ENCODE measurements around the gene ALPL. TPM values are rescaled to one million over a fixed set of nuclear protein-coding genes. Genes with fewer than 3 reads are reported as not detected.
"Not testable (repeated sequence)": the region's sequence is repeated elsewhere in the genome, so short reads cannot be mapped to it uniquely, and the experiment has no call there.

The ALPL gene
- total and polyA plus RNA-seq, 7 donors = 0.36 to 7.8 (median 2.3) TPM

DNA sequence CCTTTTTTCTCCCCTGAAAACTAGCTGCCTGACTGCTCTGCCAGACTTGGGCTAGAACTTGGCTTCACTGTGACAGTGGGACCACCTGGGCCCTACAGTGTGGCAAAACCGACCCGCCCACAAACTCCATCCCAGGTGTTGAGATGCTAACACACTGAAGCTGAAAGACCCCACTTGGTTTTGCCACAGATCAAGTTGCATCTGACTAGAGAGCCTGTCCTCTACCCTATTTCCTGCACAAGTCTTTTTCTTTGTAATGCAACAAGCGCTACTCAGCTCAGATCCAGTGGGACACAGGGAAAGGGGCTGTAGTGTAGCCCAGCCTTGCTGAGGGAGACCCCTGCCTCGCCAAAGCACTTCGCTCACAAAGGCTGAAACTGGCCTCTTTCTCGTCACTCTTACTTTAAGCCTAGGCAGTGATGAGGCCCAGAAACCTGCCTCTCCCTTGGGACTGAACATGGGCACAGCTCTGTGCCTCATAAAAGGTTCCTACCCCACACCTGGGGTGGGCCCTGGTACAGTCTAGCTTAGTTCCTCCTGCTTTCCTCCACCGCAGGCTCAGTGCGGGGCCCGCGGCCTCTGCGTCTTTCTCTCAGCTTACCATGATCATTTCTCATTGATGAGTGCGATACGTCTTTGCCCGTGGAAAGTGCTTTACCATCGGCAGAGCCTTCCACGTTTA is 9.7 kb downstream of the ALPL start:
- Histone ChIP-seq H3K4me1 (no peaks in the 10 kb centered on the region), H3K27ac (no peak overlapping the region), H3K27me3 (no peaks in the 10 kb centered on the region), H3K9me3 (no peaks in the 10 kb centered on the region), H3K36me3 (no peaks in the 10 kb centered on the region), H3K4me3 (no peak overlapping the region)
- TF ChIP-seq, protein P1, sequence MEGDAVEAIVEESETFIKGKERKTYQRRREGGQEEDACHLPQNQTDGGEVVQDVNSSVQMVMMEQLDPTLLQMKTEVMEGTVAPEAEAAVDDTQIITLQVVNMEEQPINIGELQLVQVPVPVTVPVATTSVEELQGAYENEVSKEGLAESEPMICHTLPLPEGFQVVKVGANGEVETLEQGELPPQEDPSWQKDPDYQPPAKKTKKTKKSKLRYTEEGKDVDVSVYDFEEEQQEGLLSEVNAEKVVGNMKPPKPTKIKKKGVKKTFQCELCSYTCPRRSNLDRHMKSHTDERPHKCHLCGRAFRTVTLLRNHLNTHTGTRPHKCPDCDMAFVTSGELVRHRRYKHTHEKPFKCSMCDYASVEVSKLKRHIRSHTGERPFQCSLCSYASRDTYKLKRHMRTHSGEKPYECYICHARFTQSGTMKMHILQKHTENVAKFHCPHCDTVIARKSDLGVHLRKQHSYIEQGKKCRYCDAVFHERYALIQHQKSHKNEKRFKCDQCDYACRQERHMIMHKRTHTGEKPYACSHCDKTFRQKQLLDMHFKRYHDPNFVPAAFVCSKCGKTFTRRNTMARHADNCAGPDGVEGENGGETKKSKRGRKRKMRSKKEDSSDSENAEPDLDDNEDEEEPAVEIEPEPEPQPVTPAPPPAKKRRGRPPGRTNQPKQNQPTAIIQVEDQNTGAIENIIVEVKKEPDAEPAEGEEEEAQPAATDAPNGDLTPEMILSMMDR (IDR thresholded peaks at IDR 0.05) = no peak
- WGBS, 2 donors = 82 to 94% methylated on average over 16 of the region's 16 CpGs
- DNase-seq = no peak
- intact Hi-C loops (cut with DNase I) = no loop called here

DNA sequence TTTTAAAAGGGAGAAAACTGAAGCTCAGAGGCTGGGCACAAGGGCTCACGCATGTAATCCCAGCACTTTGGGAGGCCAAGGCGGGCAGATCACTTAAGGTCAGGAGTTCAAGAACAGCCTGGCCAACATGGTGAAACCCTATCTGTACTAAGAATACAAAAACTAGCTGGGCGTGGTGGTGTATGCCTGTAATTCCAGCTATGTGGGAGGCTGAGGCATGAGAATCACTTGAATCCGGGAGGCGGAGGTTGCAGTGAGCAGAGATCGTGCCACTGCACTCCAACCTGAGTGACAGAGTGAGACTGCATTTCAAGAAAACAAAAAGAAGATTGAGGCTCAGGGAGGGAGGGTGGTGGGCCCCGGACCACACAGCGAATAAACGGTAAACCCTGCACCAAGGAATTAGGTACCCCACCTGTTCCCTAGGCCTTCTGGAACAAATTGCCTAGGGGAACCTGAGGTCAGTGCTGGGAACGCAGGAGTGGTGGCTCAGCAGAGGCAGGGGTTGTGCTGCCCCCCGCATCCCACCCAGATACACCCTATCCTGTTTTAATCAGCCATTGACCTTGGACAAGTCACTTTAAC is 10.4 kb downstream of the ALPL start:
- DNase-seq; H3K27ac ChIP-seq; H3K27me3 ChIP-seq; intact Hi-C loops (cut with DNase I); H3K36me3 ChIP-seq; H3K9me3 ChIP-seq; H3K4me1 ChIP-seq; H3K4me3 ChIP-seq: not testable (repeated sequence)
- 94 to 96% methylated on average over 11 of the region's 11 CpGs for WGBS, 2 donors

DNA sequence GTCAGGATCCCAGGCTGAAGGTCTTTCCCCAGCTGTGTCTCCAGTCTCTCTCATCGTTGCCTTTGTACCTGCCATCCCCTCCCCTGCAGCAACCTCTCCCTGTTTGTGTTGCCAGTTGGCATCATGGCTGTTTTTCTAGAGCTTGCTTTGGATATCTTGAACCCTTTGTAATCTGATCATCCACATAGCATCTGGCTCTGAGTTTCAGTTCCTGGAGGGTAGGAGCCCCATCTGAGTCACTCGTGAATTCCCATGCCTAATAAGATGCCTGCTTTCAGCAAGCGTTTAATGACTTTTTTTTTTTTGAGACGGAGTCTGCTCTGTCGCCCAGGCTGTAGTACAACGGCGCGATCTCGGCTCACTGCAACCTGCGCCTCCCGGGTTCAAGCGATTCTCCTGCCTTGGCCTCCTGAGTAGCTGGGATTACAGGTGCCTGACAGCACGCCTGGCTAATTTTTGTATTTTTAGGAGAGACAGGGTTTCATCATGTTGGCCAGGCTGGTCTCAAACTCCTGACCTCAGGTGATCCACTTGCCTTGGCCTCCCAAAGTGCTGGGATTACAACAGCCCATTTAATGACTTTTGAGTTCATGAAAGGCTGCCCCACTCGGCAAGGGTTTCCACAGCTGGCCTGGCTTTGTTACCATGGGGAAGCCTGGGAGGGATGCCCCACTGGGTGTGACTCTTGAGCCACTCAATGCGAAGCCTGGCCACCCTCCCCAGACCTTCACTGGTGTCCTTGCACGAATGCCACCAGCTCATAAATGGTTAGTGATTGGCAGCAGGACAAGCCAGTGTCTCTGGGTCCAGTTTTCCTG is 11.9 kb downstream of the ALPL start:
- H3K4me3 ChIP-seq = no peak overlapping the region
- H3K27ac ChIP-seq = no peak overlapping the region
- no peaks in the 10 kb centered on the region for H3K27me3 ChIP-seq
- 85 to 86% methylated on average over 16 of the region's 16 CpGs for whole genome bisulfite sequencing, 2 donors
- intact Hi-C loops (cut with DNase I) = no loop called here
- no peaks in the 10 kb centered on the region for H3K4me1 ChIP-seq
- no peaks in the 10 kb centered on the region for H3K36me3 ChIP-seq
- TF ChIP-seq EP300 (IDR thresholded peaks at IDR 0.05) = no peak
- DNase-seq = no peak
- no peaks in the 10 kb centered on the region for H3K9me3 ChIP-seq

DNA sequence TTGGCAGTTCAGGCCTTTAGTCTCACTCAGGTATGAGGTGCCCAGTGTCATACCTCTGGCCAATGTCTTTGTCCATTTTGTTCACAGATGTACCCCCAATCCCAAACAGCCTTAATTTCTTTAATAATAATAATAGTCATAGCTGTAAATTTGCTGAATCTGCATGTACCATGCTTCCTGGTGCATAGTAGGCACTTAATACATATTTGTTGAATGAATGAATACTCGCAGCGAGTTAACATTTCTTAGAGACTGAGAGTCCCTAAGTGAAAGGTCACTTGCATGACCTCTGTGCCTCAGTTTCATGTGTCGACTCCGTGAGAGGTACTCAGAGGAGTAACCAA is 12.5 kb downstream of the ALPL start:
- DNase-seq = no peak
- intact Hi-C loops (cut with DNase I) = no loop called here
- TF ChIP-seq POLR2AphosphoS5 (IDR thresholded peaks at IDR 0.05) (no peak), EP300 (IDR thresholded peaks at IDR 0.05) (no peak), POLR2A (IDR thresholded peaks at IDR 0.05) (no peak)
- TF ChIP-seq, protein P1 (IDR thresholded peaks at IDR 0.05) = no peak
- no peaks in the 10 kb centered on the region for H3K36me3 ChIP-seq
- H3K4me1 ChIP-seq = no peaks in the 10 kb centered on the region
- no peak overlapping the region for H3K27ac ChIP-seq
- H3K27me3 ChIP-seq = no peaks in the 10 kb centered on the region
- WGBS, 2 donors = 97 to 98% methylated on average over 4 of the region's 4 CpGs
- H3K9me3 ChIP-seq = no peaks in the 10 kb centered on the region
- H3K4me3 ChIP-seq = no peak overlapping the region

DNA sequence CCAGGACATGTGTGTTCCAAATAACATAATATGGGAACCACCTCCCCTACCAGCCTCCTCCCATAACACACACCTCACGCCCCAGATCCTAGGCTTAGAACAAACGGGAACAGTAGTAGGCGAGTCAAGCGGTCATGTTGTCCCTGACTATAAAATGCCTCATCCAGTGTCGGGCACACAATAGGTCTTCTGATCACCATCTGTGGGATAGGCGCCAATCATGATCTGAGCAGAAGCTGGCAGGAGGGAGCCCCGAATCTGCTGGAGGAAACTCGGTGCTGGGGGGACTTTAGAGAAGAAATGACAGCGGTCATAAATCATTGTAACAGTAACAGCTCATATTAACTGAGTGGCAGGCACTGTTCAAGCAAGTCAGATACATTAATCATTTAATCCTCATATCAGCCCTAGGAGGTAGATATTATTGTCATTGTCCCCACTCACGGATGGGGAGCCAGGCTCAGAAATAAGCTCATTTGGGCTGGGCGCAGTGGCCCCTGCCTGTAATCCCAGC is 13.4 kb downstream of the ALPL start:
- Histone ChIP-seq H3K4me3 (no peak overlapping the region), H3K9me3 (no peaks in the 10 kb centered on the region), H3K27ac (no peak overlapping the region), H3K4me1 (no peaks in the 10 kb centered on the region), H3K27me3 (no peaks in the 10 kb centered on the region), H3K36me3 (no peaks in the 10 kb centered on the region)
- 62 to 80% methylated on average over 11 of the region's 11 CpGs for whole genome bisulfite sequencing, 2 donors
- intact Hi-C loops (cut with DNase I) = no loop called here
- no peak for DNase-seq
- TF ChIP-seq POLR2AphosphoS5 (IDR thresholded peaks at IDR 0.05) = no peak
- TF ChIP-seq, protein P1 (IDR thresholded peaks at IDR 0.05) = no peak
- no peak for TF ChIP-seq EP300 (IDR thresholded peaks at IDR 0.05)
- TF ChIP-seq POLR2A (IDR thresholded peaks at IDR 0.05) = no peak
